HG03108 (cell line): ENCODE data around the gene INA.

Experiments
- ATAC-seq: cut with Tn5 transposase; IDR thresholded peaks from one replicate; pipeline ENCODE4 v1.9.1; 2021; ENCODE audit warnings: moderate library complexity; ENCODE audit not compliant: unreplicated experiment

The INA gene

GRCh38 chr10:103273041-103273441 is 3.9 kb upstream of the INA start:
- no peak for ATAC-seq

- no peak for ATAC-seq
These were observed 565 bp upstream of the INA start for GRCh38 chr10:103276251-103276895.

GRCh38 chr10:103277713-103278536 is 987 bp downstream of the INA start:
- ATAC-seq, result no peak

GRCh38 chr10:103278537-103278823 is 1.5 kb downstream of the INA start:
- ATAC-seq, result no peak

DNA sequence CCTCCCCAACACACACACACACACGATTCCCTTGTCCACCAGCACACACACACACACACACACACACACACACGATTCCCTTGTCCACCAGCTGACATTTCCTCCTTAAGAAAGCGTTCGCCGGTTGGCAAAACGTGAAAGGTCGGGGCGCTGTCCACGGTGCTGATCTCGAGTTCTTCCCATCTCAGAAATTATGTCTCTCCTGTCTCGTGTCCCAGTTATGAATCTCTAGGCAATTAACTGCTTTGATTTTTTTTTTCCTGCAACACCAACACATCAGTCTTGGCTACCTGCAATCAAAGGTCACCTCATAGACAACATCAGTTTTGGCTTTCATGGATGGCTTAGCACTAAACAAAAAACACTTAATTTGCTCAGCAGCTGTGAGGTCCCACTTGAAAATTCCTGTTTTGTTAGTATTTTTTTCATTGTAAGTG is 1.9 kb downstream of the INA start:
- no peak for ATAC-seq

DNA sequence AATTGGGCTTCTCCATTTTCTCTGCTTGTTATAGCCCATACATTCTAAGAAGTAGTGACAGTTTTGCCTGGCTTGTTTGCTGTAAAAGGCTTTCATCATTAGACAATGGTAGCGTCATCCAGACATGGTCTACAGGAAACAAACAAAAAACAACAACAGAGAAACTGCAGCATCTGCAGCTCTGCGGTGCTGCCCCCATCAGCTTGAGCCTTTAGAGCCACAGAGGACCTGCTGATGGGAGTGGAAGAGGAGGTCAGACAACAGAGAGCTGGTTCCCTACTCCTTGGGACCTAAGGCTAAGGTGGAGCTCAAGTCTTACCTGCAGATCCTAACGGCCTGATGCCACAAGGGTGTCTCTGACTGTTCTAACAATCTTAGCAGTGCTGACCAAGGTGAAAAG is 3.1 kb downstream of the INA start:
- ATAC-seq, result no peak

GRCh38 chr10:103280506-103280905 is 3.6 kb downstream of the INA start:
- ATAC-seq, result no peak

DNA sequence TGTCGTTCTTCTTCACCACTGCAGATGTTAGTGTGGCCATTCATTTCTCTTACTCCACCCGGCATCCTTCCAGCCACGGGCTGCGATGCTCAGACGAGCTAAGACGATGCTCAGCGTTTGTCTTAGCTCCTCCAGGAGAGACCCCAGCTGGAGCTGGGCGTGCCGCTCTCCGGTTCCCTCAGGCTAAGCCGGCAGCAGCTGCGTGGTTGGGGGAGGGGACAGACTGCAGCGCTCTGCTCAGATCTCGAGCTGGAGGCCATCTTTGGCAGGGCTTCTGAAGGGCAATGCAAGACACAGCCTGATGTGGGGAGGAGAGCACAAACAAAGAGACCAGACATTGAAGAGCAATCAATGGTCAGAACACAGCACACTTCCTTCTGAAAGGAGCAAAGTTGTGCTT is 4.8 kb downstream of the INA start:
- no peak for ATAC-seq

DNA sequence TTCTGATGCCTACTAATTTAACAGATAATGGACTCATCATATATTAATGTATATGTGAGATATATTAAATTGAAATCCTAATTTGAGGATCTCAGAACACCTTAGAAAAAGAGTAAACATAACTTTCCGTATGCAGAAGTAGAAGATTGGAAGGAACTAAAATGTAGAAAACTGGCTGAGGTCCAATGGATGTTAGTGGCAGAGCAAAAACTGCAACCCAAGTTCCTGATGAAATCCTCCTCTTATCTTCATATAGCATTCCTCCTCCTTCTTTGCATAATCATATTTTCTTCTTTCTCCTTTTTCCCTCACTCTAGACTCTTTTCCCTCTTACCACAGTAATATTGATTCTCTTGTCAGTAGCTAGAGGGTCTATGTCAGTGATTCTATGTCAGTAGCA is 6.0 kb downstream of the INA start:
- no peak for ATAC-seq

GRCh38 chr10:103284170-103284569 is 7.2 kb downstream of the INA start:
- no peak for ATAC-seq

- no peak for ATAC-seq
These were observed 11.1 kb downstream of the INA start for GRCh38 chr10:103287992-103288391.

DNA sequence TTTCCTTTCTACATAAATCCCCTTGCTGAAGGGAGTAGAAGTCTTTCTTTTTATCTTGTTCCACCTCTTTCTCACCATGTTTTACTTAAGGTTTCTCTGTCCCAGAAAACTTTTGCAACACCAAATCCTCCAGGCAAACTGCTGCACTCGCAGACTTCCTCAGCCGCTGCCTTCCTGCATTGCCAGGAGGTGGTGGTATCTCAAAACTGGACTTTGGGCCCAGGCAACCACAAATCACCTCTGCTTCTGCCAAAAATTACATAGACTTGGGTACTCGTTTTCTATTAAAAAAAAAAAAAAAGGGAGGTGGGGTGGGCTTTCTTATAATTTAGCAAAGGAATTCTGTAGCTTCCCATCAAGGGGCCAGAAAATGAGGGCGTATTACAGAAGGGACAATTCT is 14.7 kb downstream of the INA start:
- ATAC-seq, result no peak

GRCh38 chr10:103295374-103296015 is 18.6 kb downstream of the INA start:
- ATAC-seq, result no peak

DNA sequence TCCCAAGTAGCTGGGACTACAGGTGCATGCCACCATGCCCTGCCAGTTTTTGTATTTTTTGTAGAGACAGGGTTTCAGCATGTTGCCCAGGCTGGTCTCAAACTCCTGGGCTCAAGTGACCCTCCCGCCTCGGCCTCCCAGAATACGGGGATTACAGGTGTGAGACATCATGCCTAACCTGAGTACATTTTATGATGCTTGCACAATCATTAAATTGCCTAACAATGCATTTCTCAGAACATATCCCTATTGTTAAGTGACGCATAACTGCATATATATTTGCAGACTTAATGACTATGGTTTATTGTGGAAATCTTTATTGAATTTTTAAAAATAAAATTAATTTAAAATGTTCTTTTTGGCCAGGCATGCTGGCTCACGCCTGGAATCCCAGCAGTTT is 30.7 kb downstream of the INA start:
- no peak for ATAC-seq

- ATAC-seq, result no peak
These were observed 33.3 kb downstream of the INA start for GRCh38 chr10:103310197-103310596.

DNA sequence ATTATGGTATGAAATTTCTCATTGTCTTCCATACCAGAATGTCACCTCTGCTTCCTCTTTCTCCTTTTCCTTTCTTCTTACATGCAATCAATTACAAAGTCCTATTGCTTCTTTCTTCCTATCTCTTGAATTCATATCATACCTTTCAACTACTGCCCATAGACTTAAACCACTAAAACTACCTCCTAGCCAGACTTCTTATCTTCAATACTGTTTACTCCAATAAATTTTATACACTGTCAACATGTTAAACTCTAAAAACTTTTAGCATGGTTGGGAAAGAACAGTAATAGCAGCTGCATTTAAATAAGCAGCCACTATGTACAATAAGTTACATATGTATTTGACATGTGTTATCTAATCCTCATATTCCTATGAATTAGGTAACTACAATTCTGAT is 39.1 kb downstream of the INA start:
- no peak for ATAC-seq

- no peak for ATAC-seq
These were observed 51.0 kb downstream of the INA start for GRCh38 chr10:103327906-103328305.

DNA sequence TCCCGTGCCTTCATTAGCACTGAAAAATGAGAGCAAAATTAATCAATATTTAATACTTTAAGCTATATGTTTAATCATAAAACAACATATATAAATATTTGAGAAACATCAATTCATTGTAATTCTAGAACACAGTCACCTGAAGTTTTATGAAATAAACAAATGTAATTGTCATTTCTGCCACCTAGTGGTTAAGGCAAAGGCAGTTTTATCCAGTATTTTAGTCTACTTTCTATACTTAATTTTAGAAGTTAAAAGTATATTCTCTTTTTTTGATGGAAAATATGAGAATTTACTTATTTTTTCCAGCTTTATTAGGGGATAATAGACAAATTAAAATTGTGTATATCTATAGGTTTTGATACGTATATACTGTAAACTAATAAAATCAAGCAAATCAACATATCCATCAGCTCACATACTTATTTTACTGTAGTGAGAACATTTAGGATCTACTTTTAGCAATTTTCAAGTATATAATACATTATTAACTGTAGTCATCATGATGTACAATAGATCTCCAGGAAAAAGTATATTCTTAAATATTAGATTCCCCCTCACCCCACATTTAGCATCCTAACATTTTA is 57.1 kb downstream of the INA start:
- ATAC-seq, result no peak

DNA sequence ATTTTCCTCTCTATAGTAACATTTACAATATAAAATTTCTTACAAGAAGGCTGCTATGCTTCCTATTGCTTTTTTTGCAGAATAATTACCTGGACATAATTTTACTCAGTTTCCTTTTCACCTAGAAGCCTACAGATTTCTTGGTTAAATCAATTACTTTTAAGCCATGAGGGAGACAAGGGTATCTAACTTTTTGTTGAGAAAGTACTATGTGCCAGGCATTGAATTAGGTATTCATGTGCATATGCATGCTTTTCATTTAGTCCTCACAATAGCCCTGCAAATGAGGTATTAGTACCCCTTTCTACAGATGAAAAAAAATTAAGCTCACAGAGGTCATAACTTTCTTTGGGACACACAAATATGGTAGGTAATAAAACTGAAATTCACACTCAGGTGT is 57.6 kb downstream of the INA start:
- ATAC-seq, result no peak

DNA sequence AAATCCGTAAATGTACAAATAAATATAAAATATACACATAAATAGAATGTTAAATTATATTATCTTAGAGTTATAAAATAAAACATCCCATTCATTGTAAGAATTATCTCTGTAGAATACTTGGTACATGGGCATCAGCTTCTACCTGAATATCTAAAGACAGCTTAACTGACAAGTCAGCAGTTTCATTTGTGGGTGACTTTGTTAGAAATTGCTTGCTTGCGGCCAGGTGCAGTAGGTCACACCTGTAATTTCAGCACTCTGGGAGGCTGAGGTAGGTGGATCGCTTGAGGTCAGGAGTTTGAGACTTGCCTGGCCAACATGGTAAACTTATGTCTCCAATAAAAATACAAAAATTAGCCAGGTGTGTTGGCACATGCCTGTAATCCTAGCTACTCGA is 59.4 kb downstream of the INA start:
- no peak for ATAC-seq
